HepG2 (cell line): ENCODE data around the gene GATD1. TPM values are rescaled to one million over a fixed set of nuclear protein-coding genes. Genes with fewer than 3 reads are reported as not detected.

ENCODE experiments used
- AKAP8 ChIP-seq: sonication (generic); formaldehyde crosslinking; IDR thresholded peaks from 2 replicates; pipeline ENCODE4 v1.5.1; 2020; ENCODE audit warnings: mild to moderate bottlenecking, missing genetic modification reagents
- CC2D1A ChIP-seq: sonication (generic); formaldehyde crosslinking; IDR thresholded peaks from 2 replicates; pipeline ENCODE4 v1.8.1; 2023; ENCODE audit warnings: mild to moderate bottlenecking, missing genetic modification reagents
- E2F2 ChIP-seq: sonication (generic); formaldehyde crosslinking; IDR thresholded peaks from 2 replicates; pipeline ENCODE4 v1.4.0; 2020; ENCODE audit warnings: missing genetic modification reagents, borderline replicate concordance
- FOXK2 ChIP-seq: fragments of 450-650 bp; IDR thresholded peaks from 2 replicates; pipeline ENCODE4 v1.6.1; 2016
- IKZF1 ChIP-seq: fragments of 450-650 bp; IDR thresholded peaks from 2 replicates; pipeline ENCODE4 v1.7.1; 2016
- JDP2 ChIP-seq: sonication (generic); formaldehyde crosslinking; IDR thresholded peaks from 2 replicates; pipeline ENCODE4 v1.8.1; 2022; ENCODE audit warnings: missing genetic modification reagents, borderline replicate concordance
- KLF15 ChIP-seq: sonication (generic); formaldehyde crosslinking; IDR thresholded peaks from 2 replicates; pipeline ENCODE4 v1.8.1; 2023; ENCODE audit warnings: borderline replicate concordance, mild to moderate bottlenecking, inconsistent platforms, missing genetic modification reagents, mixed read lengths
- MBD4 ChIP-seq: IDR thresholded peaks from 2 replicates; pipeline ENCODE4 v1.6.1; 2012; ENCODE audit warnings: low read length, inconsistent platforms, borderline replicate concordance
- MED1 ChIP-seq: sonication (generic); formaldehyde crosslinking; IDR thresholded peaks from 2 replicates; pipeline ENCODE4 v1.4.0; 2020; ENCODE audit warnings: missing genetic modification reagents
- RAD21 ChIP-seq: fragments of 450-650 bp; formaldehyde crosslinking; IDR thresholded peaks from 2 replicates; pipeline ENCODE4 v1.5.0; 2020; ENCODE audit warnings: mild to moderate bottlenecking
- TGIF2 ChIP-seq: IDR thresholded peaks from 2 replicates; pipeline ENCODE4 v1.6.1; 2016; ENCODE audit warnings: control low read depth, missing compliant biosample characterization
- ZBTB10 ChIP-seq: sonication (generic); formaldehyde crosslinking; IDR thresholded peaks from 2 replicates; pipeline ENCODE4 v1.4.0; 2020; ENCODE audit warnings: missing genetic modification reagents, borderline replicate concordance
- ZBTB20 ChIP-seq: sonication (generic); formaldehyde crosslinking; IDR thresholded peaks from 2 replicates; pipeline ENCODE4 v1.8.1; 2023; ENCODE audit warnings: missing genetic modification reagents, low read depth, mild to moderate bottlenecking, borderline replicate concordance
- ZBTB21 ChIP-seq: sonication (generic); formaldehyde crosslinking; IDR thresholded peaks from 2 replicates; pipeline ENCODE4 v1.4.0; 2020; ENCODE audit warnings: missing genetic modification reagents
- ZNF205 ChIP-seq: IDR thresholded peaks from 2 replicates; pipeline ENCODE4 v1.6.1; 2018; ENCODE audit warnings: missing biosample characterization, missing genetic modification reagents
- ZNF230 ChIP-seq: sonication (generic); formaldehyde crosslinking; IDR thresholded peaks from 2 replicates; pipeline ENCODE4 v1.4.0; 2020; ENCODE audit warnings: mild to moderate bottlenecking, missing genetic modification reagents
- ZNF546 ChIP-seq: sonication (generic); formaldehyde crosslinking; conservative IDR thresholded peaks from 2 replicates; pipeline ENCODE4 v1.8.1; 2023; ENCODE audit warnings: mild to moderate bottlenecking, missing genetic modification reagents
- ZSCAN5A ChIP-seq: sonication (generic); formaldehyde crosslinking; IDR thresholded peaks from 2 replicates; pipeline ENCODE4 v1.8.0; 2022; ENCODE audit warnings: mild to moderate bottlenecking, missing genetic modification reagents, borderline replicate concordance
- polyA plus RNA-seq, 8 experiments: library from polyadenylated mRNA; depleted of rRNA in 3 of 8; stranded (reverse) in 7 of 8; unstranded in 1 of 8; fragments of >200 nt; fragmentation: Illumina TruSeq in 4 of 8; extraction: Trizol in 4 of 8; gene quantifications; 2 replicates each; pipeline versions ENCODE4 v1.2.1 to v1.2.3, GENCODE V29; 2011 to 2016; ENCODE audit warnings: low read depth in 4 of 8, missing spikeins in 1 of 8, mixed read lengths in 1 of 8; ENCODE audit not compliant: insufficient read depth in 1 of 8
- total RNA-seq, 5 experiments: library from RNA; depleted of rRNA; stranded (reverse); fragments of >200 nt; fragmentation: Illumina TruSeq; extraction: Trizol; gene quantifications; 2 replicates each; pipeline ENCODE4 v1.2.3, GENCODE V29; 2016; ENCODE audit warnings: low read depth in 1 of 5

GATD1 gene
- total and polyA plus RNA-seq, 2 of the 13 experiments (the other 11 are each of a cell fraction or from before 2014, with no cell fraction given) = 31.3 to 60.5 TPM

GRCh38 chr11:795634-796564, 18.6 kb upstream of the GATD1 start (continued):
- TF ChIP-seq ZNF546 (CRISPR knock-in tag) = no peak
- TF ChIP-seq E2F2 = no peak
- no peak for TF ChIP-seq JDP2 (CRISPR knock-in tag)
- no peak for TF ChIP-seq ZNF205 (CRISPR knock-in tag)
- no peak for TF ChIP-seq CC2D1A (CRISPR knock-in tag)
- no peak for TF ChIP-seq ZSCAN5A
- no peak for TF ChIP-seq AKAP8 (CRISPR knock-in tag)
- TF ChIP-seq ZBTB21 = no peak
- TF ChIP-seq MBD4 = no peak
- TF ChIP-seq TGIF2 (CRISPR knock-in tag) = peak; percentile 66; the same call in 1 of the 2 replicates
- TF ChIP-seq FOXK2 = no peak
- no peak for TF ChIP-seq ZNF230 (CRISPR knock-in tag)
- no peak for TF ChIP-seq IKZF1
- TF ChIP-seq KLF15 (CRISPR knock-in tag) = no peak
- no peak for TF ChIP-seq MED1 (CRISPR knock-in tag)
- TF ChIP-seq RAD21 (CRISPR knock-in tag) = no peak
- no peak for TF ChIP-seq ZBTB20 (CRISPR knock-in tag)
- TF ChIP-seq ZBTB10 = no peak
